NCI-H2107 (cell line): Measurements from ENCODE around the gene NR4A1.

Experiments used
- DNase-seq: peaks from one replicate; lab custom pipeline; 2025; lab: John Stamatoyannopoulos, UW

NR4A1 gene

DNA sequence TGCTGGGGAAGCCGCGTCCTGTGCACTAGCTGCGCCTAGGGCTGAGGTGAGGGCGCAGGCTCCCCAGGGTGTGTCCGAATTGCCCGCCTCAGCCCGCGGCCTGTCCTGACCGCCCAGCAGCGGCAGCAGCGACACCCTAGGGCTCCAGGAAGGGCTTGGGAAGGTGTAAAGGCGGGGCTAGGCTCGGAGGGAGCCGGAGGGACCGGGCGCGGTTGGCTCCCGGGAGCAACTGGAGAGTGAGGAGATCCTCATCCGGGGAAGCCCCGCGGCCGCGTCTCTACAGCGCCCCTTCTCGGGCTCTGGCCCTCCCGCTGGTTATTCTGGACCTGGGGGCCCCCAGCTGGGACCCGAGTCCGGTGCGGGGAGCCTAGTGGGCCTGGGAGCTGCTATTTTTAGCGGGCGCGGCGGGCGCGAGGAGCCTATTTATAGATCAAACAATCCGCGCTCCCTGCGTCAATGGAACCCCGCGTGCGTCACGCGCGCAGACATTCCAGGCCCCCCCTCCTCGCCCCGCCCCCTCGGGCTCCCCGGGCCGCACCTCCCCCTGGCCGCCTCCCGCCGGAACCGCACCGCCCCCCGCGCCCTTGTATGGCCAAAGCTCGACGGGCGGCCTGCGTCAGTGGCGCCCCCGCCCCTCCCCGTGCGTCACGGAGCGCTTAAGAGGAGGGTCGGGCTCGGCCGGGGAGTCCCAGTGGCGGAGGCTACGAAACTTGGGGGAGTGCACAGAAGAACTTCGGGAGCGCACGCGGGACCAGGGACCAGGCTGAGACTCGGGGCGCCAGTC is at the start of gene NR4A1:
Gene NR4A1, plus strand, starts transcription at position 685 of the 784 bp plus-strand sequence. CDS start 2,887 bp downstream, outside the sequence.
- DNase-seq, result peak; percentile 87

DNA sequence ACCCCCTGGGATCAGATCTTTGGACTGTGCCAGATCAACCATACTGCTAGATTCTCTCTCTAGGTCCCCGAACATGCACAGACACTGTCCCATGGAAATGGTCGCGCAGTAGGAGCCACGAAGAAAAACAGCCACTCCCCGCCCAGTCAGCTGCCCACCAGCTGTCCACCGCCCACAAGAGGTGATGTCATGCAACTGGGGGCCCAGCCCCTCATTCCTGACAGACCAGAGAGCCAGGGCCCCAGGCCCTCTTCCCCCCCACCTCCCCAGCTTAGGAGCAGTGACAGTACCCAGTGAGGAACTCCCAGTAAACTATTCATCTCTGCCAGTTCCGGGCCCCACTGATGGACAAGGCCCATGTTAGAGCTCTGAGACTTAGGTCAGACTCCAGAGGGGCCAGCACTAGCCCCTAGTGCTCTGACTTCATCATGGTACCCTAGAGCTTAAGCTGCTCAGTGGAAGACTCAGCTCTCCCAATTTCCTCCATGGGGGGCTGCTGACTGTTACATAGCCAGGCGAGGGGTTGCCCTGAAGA is 48.2 kb upstream of the NR4A1 start:
- DNase-seq, result no peak

DNA sequence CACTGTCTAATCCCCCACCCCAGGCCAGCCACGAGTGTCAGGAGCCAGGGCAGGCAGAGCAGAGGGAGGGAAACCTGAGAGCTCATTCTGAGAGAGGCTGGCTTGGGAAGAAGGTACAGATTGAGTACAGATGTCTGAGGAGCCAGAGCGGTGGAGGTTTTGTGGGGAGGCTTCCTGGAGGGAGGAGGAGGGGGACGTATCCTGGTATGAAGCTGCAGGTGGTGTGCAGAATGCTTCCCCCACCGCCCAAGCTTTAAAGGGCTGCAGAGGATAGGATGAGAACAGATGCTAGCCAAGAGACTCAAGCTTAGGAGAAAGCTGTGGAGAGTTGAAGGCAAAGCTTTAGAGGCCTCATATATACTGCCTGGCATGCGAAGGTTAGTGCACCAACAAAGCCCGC is 47.7 kb upstream of the NR4A1 start:
- DNase-seq, result no peak

DNA sequence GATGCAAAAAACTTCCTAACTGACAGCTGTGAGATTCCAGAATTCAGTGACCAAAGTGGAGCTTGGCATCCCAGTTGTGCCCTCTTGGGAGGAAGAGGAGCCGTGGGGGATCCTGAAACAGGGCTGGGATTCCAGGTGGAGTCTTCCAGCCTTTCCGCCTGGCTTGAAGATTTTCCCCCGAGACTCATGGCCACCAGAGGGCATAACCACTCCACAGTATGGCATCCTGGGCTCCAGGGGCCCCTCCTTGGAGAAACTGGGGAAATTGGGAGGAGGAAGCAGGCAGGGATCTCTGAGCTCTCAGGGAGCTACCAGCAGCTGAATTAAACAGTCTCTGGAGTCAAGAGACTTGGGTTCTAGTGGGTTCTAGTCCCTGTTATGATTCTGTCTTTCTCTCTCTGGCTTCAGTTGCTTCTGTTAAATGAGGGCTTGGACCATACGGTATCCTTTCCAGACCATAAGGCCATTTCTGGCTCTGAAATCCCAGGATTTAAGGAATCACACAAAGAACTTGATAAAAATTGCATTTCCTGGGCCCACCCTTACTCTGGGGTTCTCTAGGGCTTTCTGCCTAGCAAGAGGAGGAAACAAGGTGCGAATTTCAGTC is 47.1 kb upstream of the NR4A1 start:
- DNase-seq, result peak; percentile 48

DNA sequence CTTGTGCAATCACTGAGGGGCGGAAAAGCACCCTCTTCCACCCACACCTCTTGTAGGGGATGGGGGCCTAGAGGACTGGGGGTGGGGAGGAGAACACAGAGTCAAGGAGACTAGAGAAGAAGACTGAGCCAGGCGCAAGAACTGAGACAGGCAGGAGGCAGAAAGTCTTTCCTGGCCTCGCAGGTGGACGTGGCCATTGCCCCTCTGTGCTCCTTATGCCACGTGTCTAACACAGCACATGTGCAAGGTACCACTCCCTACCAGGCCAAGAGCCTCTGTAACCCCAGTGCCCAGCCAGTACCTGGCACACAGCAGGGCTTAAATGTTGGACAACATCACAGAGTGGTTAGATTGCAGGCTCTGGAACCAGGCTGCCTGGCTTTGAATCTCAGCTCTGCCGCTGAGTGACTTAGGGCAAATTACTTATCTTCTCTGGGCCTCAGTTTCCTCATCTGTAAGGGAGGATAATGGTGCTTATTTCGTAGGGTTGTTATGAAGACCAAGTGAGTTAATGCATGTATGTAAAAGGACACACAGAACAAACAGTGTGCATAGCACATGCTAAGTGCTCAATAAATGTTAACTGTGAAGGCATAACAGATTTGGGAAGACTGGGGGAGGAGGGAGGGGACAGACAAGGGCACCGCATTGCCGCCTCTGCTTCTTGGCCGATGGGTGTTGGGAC is 45.9 kb upstream of the NR4A1 start:
- DNase-seq, result no peak

DNA sequence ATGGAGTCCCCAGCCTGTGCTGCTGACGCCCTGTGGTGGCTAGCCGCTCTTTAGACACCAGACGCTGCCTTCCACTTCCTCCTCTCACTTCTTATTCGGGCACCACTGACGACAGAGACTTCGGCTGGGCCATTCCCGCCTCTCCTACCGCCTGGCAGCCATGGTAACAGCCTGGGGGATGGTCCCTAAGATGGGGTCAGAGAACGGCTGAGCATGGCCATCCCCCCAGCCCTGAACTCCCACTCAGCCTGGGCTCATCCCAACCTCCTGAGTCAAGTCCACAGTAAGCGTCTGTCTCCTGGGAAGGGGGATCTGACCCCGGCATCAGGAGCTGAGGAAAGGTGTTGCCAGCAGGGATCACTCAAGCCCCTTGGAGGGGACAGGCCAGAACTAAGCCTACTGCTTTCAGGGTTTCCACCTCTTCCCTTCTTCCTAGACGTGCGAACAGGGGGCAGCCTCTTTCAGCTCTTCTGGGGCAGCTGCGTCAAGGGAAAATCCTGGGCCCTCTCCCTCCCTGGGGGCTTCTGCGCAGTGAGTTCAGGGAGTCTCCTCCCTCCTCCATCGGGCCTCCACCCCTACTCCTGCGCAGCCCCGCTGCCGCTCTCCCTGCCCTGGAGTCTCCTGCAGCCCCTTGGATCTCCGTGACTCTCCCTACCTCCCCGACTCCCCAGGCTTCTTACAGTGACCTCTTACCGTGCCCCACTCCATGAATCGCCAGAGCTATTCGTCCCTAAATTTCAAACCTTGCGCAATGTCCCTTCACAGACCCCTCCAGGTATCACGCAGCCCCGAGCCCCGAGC is 45.1 kb upstream of the NR4A1 start:
- no peak for DNase-seq

DNA sequence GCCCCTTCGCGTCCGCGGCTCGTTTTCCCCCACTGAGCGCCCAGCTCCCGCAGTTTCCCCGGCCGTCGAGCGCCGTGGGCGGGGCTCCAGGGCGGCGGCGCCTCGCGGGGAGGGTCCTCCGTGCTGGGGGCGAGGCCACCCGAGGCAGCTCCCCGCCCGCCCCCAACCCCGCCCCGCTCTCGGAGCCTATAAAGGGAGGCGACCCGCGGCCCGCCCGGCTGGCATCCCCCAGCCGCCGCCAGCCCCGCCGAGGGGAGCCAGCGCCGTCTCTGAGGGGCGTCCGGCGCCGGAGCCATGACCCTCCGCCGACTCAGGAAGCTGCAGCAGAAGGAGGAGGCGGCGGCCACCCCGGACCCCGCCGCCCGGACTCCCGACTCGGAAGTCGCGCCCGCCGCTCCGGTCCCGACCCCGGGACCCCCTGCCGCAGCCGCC is 44.5 kb upstream of the NR4A1 start, which contains the start of gene TAMALIN:
Gene TAMALIN, plus strand, starts transcription at position 221 of the 432 bp plus-strand sequence. Its CDS starts 74 bp downstream, at position 295.
- peak; percentile 62 for DNase-seq

DNA sequence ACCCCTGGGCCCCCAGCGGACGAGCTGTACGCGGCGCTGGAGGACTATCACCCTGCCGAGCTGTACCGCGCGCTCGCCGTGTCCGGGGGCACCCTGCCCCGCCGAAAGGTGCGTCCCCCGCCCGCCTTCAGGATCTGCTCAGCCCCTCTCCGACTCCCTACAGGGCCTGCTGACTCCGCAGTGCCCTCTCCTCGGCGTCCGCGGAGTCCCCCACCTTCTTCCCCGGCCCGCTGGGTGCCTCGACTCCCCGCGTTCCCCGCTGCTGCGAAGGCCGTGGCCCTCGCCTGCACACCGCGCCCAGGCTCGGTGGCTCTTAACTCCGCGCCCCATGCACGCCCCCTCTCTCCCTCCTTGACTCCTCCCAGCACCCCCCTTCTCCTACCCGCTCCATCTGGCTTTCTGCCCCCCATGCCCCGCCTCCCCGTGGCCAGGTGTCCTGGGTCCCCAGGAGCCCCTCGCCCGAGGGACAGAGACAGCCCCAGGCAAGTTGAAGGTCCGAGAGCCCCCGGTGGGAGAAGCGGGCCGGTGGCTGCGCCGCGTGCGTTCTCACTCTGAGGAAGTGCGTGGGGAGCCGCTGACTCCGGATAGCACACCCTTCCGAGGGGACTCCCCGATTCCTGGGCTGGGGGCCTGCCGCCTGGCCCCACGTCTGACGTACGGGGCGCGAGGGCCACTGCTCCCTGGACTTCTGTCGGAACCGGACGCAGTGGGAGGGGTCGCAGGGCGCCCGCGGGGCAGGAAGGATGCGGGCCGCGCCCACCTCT is 43.9 kb upstream of the NR4A1 start:
- DNase-seq, result no peak

DNA sequence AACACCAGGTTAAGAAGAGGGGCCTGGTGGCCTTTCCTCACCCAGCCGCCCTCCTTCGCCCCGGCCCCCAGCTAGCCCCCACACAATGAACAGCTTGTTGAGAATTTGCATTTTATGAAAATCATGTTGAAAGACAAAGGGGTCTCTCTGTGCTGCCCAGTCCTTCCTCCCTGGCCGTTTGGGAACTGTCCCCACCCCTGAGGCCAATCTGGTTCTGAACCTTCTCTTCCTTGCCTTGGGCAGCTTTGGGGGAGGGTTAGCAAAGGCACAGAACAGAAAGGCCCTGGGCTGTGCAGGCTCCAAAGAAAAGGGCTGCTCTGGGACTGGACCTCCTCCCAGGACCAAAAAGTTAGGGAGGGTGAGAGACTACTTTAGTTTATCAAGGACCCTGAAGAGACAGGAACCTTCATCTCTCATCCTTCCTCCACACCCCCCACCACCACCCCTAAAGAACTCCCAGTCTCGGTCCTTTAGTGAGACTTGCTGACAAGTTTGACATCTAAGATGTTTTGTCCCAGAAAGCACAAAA is 43.2 kb upstream of the NR4A1 start:
- no peak for DNase-seq

DNA sequence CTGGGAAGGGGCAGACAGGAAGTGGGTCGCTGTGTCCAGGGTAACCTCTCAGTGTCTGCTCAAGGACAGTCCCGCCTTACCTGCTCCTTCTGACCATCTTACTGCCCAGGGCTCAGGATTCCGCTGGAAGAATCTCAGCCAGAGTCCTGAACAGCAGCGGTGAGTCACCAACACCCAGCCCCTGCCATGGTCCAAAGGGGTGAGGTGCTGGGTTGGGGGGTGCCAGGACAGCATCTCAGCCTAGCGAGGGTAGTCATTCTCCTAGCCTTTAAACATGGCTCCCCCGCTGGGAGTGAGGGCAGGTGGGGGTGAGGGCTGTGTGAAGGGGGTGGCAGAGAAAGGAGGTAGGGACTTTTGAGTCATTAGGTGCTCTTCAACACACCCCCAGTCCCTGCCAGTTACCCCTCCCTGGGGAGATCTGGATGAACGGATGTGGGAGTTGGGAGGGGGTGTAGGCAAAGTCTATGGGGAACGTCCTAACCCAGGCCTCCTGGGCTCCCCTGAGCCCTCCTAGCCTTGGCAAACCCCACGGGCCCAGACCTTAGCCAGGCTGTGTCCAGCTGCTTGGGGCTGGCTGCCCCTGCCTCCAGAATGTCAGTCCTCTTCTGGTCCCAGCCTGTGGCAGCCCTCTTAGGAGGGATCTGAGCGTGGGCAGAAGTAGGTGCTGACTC is 42.0 kb upstream of the NR4A1 start:
- no peak for DNase-seq

DNA sequence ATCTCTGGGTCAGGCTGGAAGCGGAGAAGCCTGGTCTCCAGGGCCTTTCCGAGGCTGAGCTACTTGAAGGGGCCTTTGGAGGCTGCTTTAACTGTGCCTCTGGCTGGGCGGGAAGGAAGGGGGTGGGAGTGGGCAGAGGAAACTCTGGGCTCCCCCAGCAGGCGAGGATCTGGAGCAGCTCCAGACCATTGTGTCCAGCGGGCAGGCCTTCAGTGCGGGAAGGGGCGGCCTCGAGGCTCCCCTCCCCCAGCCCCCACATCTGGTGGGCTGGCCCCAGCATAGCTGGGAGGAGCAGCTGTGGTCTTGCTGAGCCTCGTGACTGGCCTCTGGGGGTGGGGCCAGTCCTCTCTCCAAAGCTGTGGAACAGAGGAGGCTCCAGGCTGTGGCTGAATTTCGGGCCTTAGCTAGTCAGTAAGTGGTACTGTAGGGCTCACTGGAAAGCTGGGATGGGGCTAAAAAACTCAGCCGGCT is 41.1 kb upstream of the NR4A1 start:
- no peak for DNase-seq

DNA sequence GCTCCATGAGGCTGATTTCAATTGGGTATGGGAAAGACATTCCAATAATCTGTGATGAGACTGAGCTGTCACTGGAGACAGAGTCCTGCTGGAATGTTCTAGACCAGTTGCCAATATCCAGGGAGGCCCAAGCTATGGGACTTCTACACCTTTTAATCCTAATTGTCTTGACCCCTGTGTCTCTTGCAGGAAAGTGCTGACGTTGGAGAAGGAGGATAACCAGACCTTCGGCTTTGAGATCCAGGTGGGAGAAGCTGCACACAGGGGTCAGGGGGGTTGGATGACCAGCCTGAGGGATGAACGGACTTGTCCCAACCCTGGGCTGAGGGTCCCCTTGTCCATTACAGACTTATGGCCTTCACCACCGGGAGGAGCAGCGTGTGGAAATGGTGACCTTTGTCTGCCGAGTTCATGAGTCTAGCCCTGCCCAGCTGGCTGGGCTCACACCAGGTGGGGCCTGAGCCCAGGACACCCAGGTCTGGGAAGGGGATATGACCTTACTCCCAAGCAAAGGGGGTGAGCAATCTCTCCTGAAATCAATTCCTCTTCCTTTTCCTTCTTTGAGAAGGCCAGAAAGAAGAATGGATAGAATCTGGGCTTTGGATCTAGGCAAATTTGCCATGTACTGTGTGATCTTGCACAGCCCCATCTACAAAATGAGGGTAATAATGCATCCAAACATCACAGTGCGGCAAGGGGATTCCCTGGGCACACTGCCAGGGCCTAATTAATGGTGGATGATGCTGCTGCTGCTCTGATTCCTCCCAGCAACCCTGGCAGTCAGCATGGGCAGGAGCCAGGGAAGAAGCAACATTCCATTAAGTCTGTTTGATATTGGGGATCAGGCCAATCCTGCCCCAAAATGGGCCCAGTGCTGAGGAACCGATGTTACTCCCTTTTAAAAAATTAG is 40.3 kb upstream of the NR4A1 start:
- no peak for DNase-seq

DNA sequence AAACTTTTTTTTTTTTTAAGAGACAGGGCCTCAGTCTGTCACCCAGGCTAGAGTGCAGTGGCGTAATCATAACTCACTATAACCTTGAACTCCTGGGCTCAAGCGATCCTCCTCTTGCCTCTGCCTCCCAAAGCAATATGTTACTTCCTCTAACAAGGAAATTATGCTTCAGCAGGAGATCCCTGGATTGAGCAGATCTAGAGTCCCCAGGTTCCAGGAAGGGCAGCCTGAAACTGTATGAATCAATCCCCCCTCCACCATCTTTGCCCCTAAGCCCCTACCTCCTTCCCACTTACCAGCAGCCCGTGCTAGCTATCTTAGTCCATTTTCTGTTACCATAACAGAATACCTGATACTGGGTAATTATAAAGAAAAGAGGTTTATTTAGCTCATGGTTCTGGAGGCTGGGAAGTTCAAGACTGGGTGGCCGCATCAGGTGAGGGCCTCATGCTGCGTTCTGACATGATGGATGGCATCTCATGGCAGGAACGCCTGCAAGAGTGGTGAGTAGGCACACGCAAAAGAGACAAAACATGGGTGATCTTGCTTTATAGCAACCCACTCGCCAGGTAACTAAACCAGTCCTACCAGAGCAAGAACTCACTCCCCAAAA is 39.5 kb upstream of the NR4A1 start:
- no peak for DNase-seq

DNA sequence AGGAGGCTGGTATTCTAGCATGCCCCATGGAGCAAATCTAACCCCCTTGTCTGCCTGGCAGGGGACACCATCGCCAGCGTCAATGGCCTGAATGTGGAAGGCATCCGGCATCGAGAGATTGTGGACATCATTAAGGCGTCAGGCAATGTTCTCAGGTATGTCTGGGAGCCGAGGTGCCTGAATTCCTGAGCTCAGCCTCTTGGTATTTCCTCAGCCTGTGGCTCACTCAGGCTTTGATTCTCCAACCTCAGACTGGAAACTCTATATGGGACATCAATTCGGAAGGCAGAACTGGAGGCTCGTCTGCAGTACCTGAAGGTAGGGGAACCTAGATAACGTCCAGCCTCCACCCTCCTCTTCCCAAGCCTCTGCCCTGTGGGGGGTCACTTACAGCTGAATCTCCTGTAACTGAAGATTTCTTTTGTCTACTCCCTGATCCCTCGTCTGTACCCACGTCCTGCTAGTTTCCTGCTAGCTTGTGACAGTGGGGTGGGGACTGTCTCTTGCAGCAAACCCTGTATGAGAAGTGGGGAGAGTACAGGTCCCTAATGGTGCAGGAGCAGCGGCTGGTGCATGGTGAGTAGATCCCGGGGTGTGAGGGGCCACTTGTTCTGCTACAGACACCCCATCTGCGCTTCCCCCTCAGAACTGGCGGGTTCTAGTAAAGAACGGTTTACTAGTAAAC is 37.5 kb upstream of the NR4A1 start:
- no peak for DNase-seq

DNA sequence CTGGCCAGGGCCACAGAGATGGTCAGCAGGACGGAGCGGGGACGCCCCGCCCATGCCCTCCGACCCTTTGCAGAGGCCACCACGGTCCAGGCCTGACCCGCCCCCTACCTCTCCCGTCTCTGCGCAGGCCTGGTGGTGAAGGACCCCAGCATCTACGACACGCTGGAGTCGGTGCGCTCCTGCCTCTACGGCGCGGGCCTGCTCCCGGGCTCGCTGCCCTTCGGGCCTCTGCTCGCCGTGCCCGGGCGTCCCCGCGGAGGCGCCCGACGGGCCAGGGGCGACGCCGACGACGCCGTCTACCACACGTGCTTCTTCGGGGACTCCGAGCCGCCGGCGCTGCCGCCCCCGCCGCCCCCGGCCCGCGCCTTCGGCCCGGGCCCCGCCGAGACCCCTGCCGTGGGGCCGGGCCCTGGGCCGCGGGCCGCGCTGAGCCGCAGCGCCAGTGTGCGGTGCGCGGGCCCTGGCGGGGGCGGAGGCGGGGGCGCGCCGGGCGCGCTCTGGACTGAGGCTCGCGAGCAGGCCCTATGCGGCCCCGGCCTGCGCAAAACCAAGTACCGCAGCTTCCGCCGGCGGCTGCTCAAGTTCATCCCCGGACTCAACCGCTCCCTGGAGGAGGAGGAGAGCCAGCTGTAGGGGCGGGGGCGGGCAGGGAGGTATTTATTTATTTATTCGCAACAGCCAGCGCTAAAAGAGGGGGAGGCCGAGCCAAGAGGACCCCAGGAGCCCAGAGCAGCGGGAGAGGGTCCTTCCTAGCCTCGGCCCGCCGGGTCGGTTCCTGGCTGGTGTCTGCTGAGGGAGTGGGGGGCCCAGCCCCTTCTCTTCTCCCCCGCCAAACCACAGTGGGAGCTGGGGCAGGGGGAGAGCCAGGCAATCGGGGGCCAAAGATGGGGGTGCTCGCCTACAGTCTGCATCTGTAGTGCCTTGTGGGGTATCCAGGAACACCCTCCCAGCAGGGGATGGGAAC is 36.4 kb upstream of the NR4A1 start:
- no peak for DNase-seq

DNA sequence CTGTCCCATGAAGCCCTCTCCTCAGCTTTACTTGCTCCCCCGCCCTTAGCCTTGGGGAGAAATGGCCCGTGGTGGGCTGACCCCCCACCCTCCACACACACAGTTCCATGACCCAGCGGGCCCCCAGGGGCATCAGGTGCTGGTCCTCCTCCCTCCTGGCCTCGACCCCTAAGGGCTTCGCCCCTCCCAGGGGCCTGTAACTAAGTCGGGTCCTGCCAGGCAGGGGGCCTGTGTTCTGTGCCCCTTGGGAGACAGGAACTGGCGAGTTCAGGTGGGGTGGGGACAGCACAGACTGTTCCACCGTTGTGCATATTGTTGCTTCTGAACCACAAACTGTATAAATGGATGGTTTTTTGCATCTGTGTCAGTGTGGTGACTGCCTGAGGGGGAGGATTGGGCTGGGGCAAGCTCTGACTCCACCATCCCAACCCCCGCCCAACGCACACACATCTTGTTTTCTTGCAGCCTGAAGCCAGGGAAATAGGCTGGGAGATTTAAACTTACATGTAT is 35.7 kb upstream of the NR4A1 start:
- no peak for DNase-seq
